Measurements from ENCODE around the gene LRRC51.

GRCh38 chr11:72098741-72099140 is 18.1 kb downstream of the LRRC51 start:
- TF ChIP-seq CTCF (IDR thresholded peaks at IDR 0.05) (no peak), POLR2A (IDR thresholded peaks at IDR 0.05) (no peak)
